ENCODE measurements around the gene STXBP1. TPM values are rescaled to one million over a fixed set of nuclear protein-coding genes. Genes with fewer than 3 reads are reported as not detected.

STXBP1 gene
- total RNA-seq, 2 experiments from 2014 or later = 12.1 to 17.7 TPM

GRCh38 chr9:127721391-127721821 lies 109.3 kb downstream of the STXBP1 start:
- no peaks in the 10 kb centered on the region for H3K9me3 Mint-ChIP-seq
- H3K27me3 Mint-ChIP-seq = no peaks in the 10 kb centered on the region
- ChIA-PET CTCF (interaction anchor here (1.3 to 1.5 kb wide), 2 partner anchors 13 to 149 kb away, joined by 3 to 5 read pairs; partner anchors contain the start of gene TOR2A), POLR2A (no interaction called here)
- H3K4me3 Mint-ChIP-seq = no peak overlapping the region
- no peak for DNase-seq
- H3K4me1 Mint-ChIP-seq = peaks cover 21% of the 10 kb centered on the region
- no peaks in the 10 kb centered on the region for H3K36me3 Mint-ChIP-seq (ENCODE audit: low read depth)
- peak overlapping the region; percentile 36 for H3K27ac Mint-ChIP-seq

GRCh38 chr9:127722055-127722745 lies 110.1 kb downstream of the STXBP1 start:
- no peak for DNase-seq
- ChIA-PET CTCF (interaction anchor here (1.3 to 1.5 kb wide), 2 partner anchors 12 to 148 kb away, joined by 3 to 5 read pairs; partner anchors contain the start of gene TOR2A), POLR2A (interaction anchor here (0.7 kb wide), 1 partner anchor 161 kb away, joined by 3 read pairs; no protein-coding TSS in a partner anchor)
- H3K27ac Mint-ChIP-seq = no peak overlapping the region
- no peak overlapping the region for H3K4me3 Mint-ChIP-seq
- no peaks in the 10 kb centered on the region for H3K9me3 Mint-ChIP-seq
- H3K4me1 Mint-ChIP-seq = peaks cover 21% of the 10 kb centered on the region
- H3K36me3 Mint-ChIP-seq (ENCODE audit: low read depth) = no peaks in the 10 kb centered on the region
- no peaks in the 10 kb centered on the region for H3K27me3 Mint-ChIP-seq

- H3K27me3 Mint-ChIP-seq = no peaks in the 10 kb centered on the region
- peaks cover 21% of the 10 kb centered on the region for H3K4me1 Mint-ChIP-seq
- ChIA-PET POLR2A (no interaction called here), CTCF (interaction anchor here (1.5 kb wide), 1 partner anchor 12 kb away, joined by 5 read pairs; the partner anchor contains the start of gene TOR2A)
- H3K27ac Mint-ChIP-seq = no peak overlapping the region
- DNase-seq = no peak
- no peak overlapping the region for H3K4me3 Mint-ChIP-seq
- no peaks in the 10 kb centered on the region for H3K9me3 Mint-ChIP-seq
- H3K36me3 Mint-ChIP-seq (ENCODE audit: low read depth) = no peaks in the 10 kb centered on the region
Observed at GRCh38 chr9:127723013-127723412, 110.9 kb downstream of the STXBP1 start.

GRCh38 chr9:127723444-127723843 lies 111.4 kb downstream of the STXBP1 start:
- H3K27me3 Mint-ChIP-seq = no peaks in the 10 kb centered on the region
- peaks cover 21% of the 10 kb centered on the region for H3K4me1 Mint-ChIP-seq
- H3K27ac Mint-ChIP-seq = no peak overlapping the region
- no peaks in the 10 kb centered on the region for H3K9me3 Mint-ChIP-seq
- no peak overlapping the region for H3K4me3 Mint-ChIP-seq
- no peaks in the 10 kb centered on the region for H3K36me3 Mint-ChIP-seq (ENCODE audit: low read depth)
- no peak for DNase-seq
- ChIA-PET CTCF (interaction anchor here (3.8 kb wide), 1 partner anchor 12 kb away, joined by 18 read pairs; the partner anchor contains the start of gene TOR2A), POLR2A (no interaction called here)

GRCh38 chr9:127724012-127724411 lies 111.9 kb downstream of the STXBP1 start:
- no peak overlapping the region for H3K4me3 Mint-ChIP-seq
- H3K36me3 Mint-ChIP-seq (ENCODE audit: low read depth) = no peaks in the 10 kb centered on the region
- no peak for DNase-seq
- no peaks in the 10 kb centered on the region for H3K9me3 Mint-ChIP-seq
- no peak overlapping the region for H3K27ac Mint-ChIP-seq
- CTCF ChIA-PET = interaction anchor here (0.6 to 3.8 kb wide), 2 partner anchors 11 to 99 kb away, joined by 3 to 18 read pairs; partner anchors contain the start of gene TOR2A
- H3K27me3 Mint-ChIP-seq = no peaks in the 10 kb centered on the region
- H3K4me1 Mint-ChIP-seq = peaks cover 21% of the 10 kb centered on the region
- POLR2A ChIA-PET = no interaction called here

- Mint-ChIP-seq H3K27me3 (no peaks in the 10 kb centered on the region), H3K4me1 (peaks cover 2% of the 10 kb centered on the region), H3K9me3 (no peaks in the 10 kb centered on the region), H3K4me3 (no peak overlapping the region), H3K27ac (no peak overlapping the region), H3K36me3 (ENCODE audit: low read depth) (no peaks in the 10 kb centered on the region)
- DNase-seq = no peak
- ChIA-PET CTCF (interaction anchor here (0.6 to 3.8 kb wide), 4 partner anchors 8 to 42 kb away, joined by 3 to 18 read pairs (median 4); partner anchors contain the start of genes PTRH1, TOR2A and TTC16), POLR2A (no interaction called here)
Observed at GRCh38 chr9:127726871-127727270, 114.8 kb downstream of the STXBP1 start.

- H3K27ac Mint-ChIP-seq = no peak overlapping the region
- POLR2A ChIA-PET = no interaction called here
- peaks cover 4% of the 10 kb centered on the region for H3K4me1 Mint-ChIP-seq
- CTCF ChIA-PET = interaction anchor here (1.0 to 1.3 kb wide), 5 partner anchors 35 to 192 kb away, joined by 3 to 5 read pairs (median 4); no protein-coding TSS in a partner anchor
- H3K9me3 Mint-ChIP-seq = no peaks in the 10 kb centered on the region
- H3K27me3 Mint-ChIP-seq = no peaks in the 10 kb centered on the region
- no peak overlapping the region for H3K4me3 Mint-ChIP-seq
- H3K36me3 Mint-ChIP-seq (ENCODE audit: low read depth) = no peaks in the 10 kb centered on the region
- no peak for DNase-seq
Observed at GRCh38 chr9:127728808-127729207, 116.7 kb downstream of the STXBP1 start.

- no peaks in the 10 kb centered on the region for H3K36me3 Mint-ChIP-seq (ENCODE audit: low read depth)
- H3K27me3 Mint-ChIP-seq = no peaks in the 10 kb centered on the region
- POLR2A ChIA-PET = no interaction called here
- peaks cover 12% of the 10 kb centered on the region for H3K4me1 Mint-ChIP-seq
- no peaks in the 10 kb centered on the region for H3K9me3 Mint-ChIP-seq
- H3K27ac Mint-ChIP-seq = no peak overlapping the region
- H3K4me3 Mint-ChIP-seq = no peak overlapping the region
- CTCF ChIA-PET = interaction anchor here (0.6 to 1.4 kb wide), 7 partner anchors 15 to 191 kb away, joined by 3 to 5 read pairs (median 4); no protein-coding TSS in a partner anchor
- no peak for DNase-seq
Observed at GRCh38 chr9:127729522-127730256, 117.6 kb downstream of the STXBP1 start.

GRCh38 chr9:127730262-127730661 lies 118.2 kb downstream of the STXBP1 start:
- no peaks in the 10 kb centered on the region for H3K9me3 Mint-ChIP-seq
- no peaks in the 10 kb centered on the region for H3K27me3 Mint-ChIP-seq
- DNase-seq = no peak
- POLR2A ChIA-PET = no interaction called here
- CTCF ChIA-PET = interaction anchor here (0.6 to 1.4 kb wide), 3 partner anchors 16 to 55 kb away, joined by 3 to 5 read pairs (median 4); no protein-coding TSS in a partner anchor
- no peak overlapping the region for H3K4me3 Mint-ChIP-seq
- peaks cover 13% of the 10 kb centered on the region for H3K4me1 Mint-ChIP-seq
- H3K27ac Mint-ChIP-seq = no peak overlapping the region
- no peaks in the 10 kb centered on the region for H3K36me3 Mint-ChIP-seq (ENCODE audit: low read depth)

- H3K4me3 Mint-ChIP-seq = no peak overlapping the region
- no peaks in the 10 kb centered on the region for H3K9me3 Mint-ChIP-seq
- H3K4me1 Mint-ChIP-seq = peaks cover 18% of the 10 kb centered on the region
- POLR2A ChIA-PET = no interaction called here
- CTCF ChIA-PET = interaction anchor here (0.8 to 1.4 kb wide), 2 partner anchors 17 to 62 kb away, joined by 3 to 4 read pairs; no protein-coding TSS in a partner anchor
- H3K27ac Mint-ChIP-seq = no peak overlapping the region
- H3K27me3 Mint-ChIP-seq = no peaks in the 10 kb centered on the region
- DNase-seq = no peak
- no peaks in the 10 kb centered on the region for H3K36me3 Mint-ChIP-seq (ENCODE audit: low read depth)
Observed at GRCh38 chr9:127730799-127731410, 118.8 kb downstream of the STXBP1 start.

- ChIA-PET POLR2A (no interaction called here), CTCF (no interaction called here)
- Mint-ChIP-seq H3K4me1 (peaks cover 24% of the 10 kb centered on the region), H3K27me3 (no peaks in the 10 kb centered on the region), H3K36me3 (ENCODE audit: low read depth) (peaks cover under 1% of the 10 kb centered on the region), H3K4me3 (no peak overlapping the region), H3K27ac (no peak overlapping the region), H3K9me3 (no peaks in the 10 kb centered on the region)
- DNase-seq = no peak
Observed at GRCh38 chr9:127731938-127732337, 119.9 kb downstream of the STXBP1 start.

GRCh38 chr9:127732444-127732843 lies 120.4 kb downstream of the STXBP1 start:
- POLR2A ChIA-PET = no interaction called here
- no peak overlapping the region for H3K4me3 Mint-ChIP-seq
- H3K27ac Mint-ChIP-seq = no peak overlapping the region
- CTCF ChIA-PET = no interaction called here
- H3K36me3 Mint-ChIP-seq (ENCODE audit: low read depth) = peaks cover 4% of the 10 kb centered on the region
- no peaks in the 10 kb centered on the region for H3K27me3 Mint-ChIP-seq
- H3K9me3 Mint-ChIP-seq = no peaks in the 10 kb centered on the region
- DNase-seq = no peak
- H3K4me1 Mint-ChIP-seq = peaks cover 27% of the 10 kb centered on the region

Measured in activated CD4-positive, alpha-beta T cell treated with anti-CD3 and anti-CD28 coated beads, Interleukin-2, amount 10 ng/mL, durations not matched to agents 7 days and 5 days (primary cell).